ENCODE measurements around the gene AHI1.

Gene AHI1

DNA sequence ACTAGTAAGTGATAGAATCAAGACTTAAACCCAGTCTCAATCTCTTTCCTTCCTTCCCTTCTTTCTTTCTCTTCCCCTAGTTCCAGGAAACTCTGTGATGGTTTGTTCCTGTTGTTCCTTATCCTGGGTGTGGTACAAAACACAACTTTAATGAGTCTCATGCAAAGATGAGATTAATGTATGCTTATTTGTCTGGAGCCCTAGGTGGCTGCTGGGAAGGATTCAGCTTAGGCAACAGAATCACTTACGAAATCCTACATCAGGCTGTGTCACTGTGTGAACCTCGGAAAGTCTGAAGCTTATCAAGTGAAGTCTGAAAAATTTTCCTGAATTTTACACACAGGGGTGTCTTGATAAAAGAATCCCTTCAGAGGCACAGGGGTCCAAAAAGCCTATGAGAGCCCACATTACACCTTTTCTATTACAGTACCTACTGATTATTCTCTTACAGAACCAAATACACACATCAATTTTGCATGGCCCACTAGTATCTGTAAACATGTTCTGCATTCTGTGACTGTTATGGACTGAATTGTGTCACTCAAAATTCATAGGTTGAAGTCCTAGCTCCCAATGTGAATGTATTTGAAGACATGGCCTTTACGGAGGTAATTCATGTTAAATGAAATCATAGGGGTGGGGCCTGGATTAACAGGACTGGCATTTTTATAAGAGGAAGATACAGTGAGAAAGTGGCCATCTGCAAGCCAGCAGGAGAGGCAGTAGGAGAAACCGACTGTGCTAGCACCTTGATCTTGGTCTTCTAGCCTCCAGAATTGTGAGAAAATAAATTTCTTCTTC is 171.7 kb downstream of the AHI1 start:
- H3K9me3 ChIP-seq (ENCODE audit: control insufficient read depth, low read length), result no peaks in the 10 kb centered on the region
- no peak overlapping the region for H3K14ac ChIP-seq (ENCODE audit: low read length in 2 of 2)
- no peaks in the 10 kb centered on the region for H3K27me3 ChIP-seq (ENCODE audit: control insufficient read depth in 1 of 2, insufficient read depth in 1 of 2, low read length in 2 of 2)
- H2AFZ ChIP-seq (ENCODE audit: low read depth, low read length), result no peak overlapping the region
- H2BK120ac ChIP-seq (ENCODE audit: low read depth, low read length), result no peak overlapping the region
- H3K23ac ChIP-seq (ENCODE audit: low read length in 2 of 2), result no peak overlapping the region
- H3K9ac ChIP-seq (ENCODE audit: low read length), result no peak overlapping the region
- H2BK5ac ChIP-seq (ENCODE audit: low read depth, low read length, poor library complexity, severe bottlenecking), result no peak overlapping the region
- no peak overlapping the region for H4K8ac ChIP-seq (ENCODE audit: low read length)
- no peak overlapping the region for H2BK12ac ChIP-seq (ENCODE audit: low read length in 2 of 2)
- no peak overlapping the region for H2AK5ac ChIP-seq (ENCODE audit: low read length, severe bottlenecking)
- H3K4me2 ChIP-seq (ENCODE audit: low read length, poor library complexity, severe bottlenecking), result no peak overlapping the region
- H3K4me3 ChIP-seq (ENCODE audit: insufficient read depth in 1 of 2, low read depth in 1 of 2, low read length in 2 of 2), result no peak overlapping the region
- no peak overlapping the region for H4K91ac ChIP-seq (ENCODE audit: low read length)
- peaks cover 2% of the 10 kb centered on the region for H3K4me1 ChIP-seq (ENCODE audit: control insufficient read depth, insufficient read depth, low read depth, low read length)
- no peak overlapping the region for H3K4ac ChIP-seq (ENCODE audit: low read depth in 1 of 2, low read length in 2 of 2)
- 97% methylated on average over 3 of the region's 4 CpGs for WGBS
- H3K79me1 ChIP-seq (replicated peaks; ENCODE audit: low read length, poor library complexity, severe bottlenecking), result no peaks in the 10 kb centered on the region
- no peak overlapping the region for H3K27ac ChIP-seq (ENCODE audit: low read length, poor library complexity, severe bottlenecking)
- no peak overlapping the region for H3K18ac ChIP-seq (ENCODE audit: low read depth in 1 of 2, low read length in 2 of 2)
- H3K36me3 ChIP-seq (ENCODE audit: control insufficient read depth in 1 of 2, insufficient read depth in 2 of 2, low read depth in 1 of 2, low read length in 2 of 2), result peaks cover 0 to 30% of the 10 kb centered on the region in 2 experiments
- DNase-seq, result peak; percentile 23
- no peak overlapping the region for H2BK15ac ChIP-seq (ENCODE audit: low read depth, poor library complexity, severe bottlenecking)

DNA sequence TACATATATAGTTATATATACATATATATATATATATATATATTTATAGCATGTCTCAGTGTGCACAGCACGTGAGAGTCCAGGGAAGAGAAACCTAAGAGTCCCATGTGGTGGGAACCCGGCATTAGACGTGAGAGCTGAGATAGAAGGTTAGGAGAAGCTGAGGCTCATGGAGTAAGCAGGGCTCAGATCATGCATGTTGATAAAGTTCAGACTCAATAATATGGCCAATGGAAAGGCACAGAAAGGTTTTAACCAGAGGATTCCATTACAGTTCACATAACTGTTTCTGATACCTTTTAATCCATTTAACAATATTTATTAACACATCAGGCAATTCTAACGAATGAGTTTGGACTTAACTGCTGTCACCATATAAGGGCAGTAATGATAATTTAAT is 173.0 kb downstream of the AHI1 start:
- H3K4me1 ChIP-seq (ENCODE audit: control insufficient read depth, insufficient read depth, low read depth, low read length), result no peaks in the 10 kb centered on the region
- no peak overlapping the region for H2BK15ac ChIP-seq (ENCODE audit: low read depth, poor library complexity, severe bottlenecking)
- H3K18ac ChIP-seq (ENCODE audit: low read depth in 1 of 2, low read length in 2 of 2), result no peak overlapping the region
- no peak overlapping the region for H3K23ac ChIP-seq (ENCODE audit: low read length in 2 of 2)
- H3K27ac ChIP-seq (ENCODE audit: low read length, poor library complexity, severe bottlenecking), result no peak overlapping the region
- no peak overlapping the region for H3K4me3 ChIP-seq (ENCODE audit: insufficient read depth in 1 of 2, low read depth in 1 of 2, low read length in 2 of 2)
- H3K9ac ChIP-seq (ENCODE audit: low read length), result no peak overlapping the region
- no peak overlapping the region for H4K8ac ChIP-seq (ENCODE audit: low read length)
- H3K9me3 ChIP-seq (ENCODE audit: control insufficient read depth, low read length), result no peaks in the 10 kb centered on the region
- WGBS, result 97% methylated on average over 3 of the region's 4 CpGs
- no peaks in the 10 kb centered on the region for H3K27me3 ChIP-seq (ENCODE audit: control insufficient read depth in 1 of 2, insufficient read depth in 1 of 2, low read length in 2 of 2)
- no peak overlapping the region for H2AFZ ChIP-seq (ENCODE audit: low read depth, low read length)
- no peak overlapping the region for H3K4ac ChIP-seq (ENCODE audit: low read depth in 1 of 2, low read length in 2 of 2)
- no peak overlapping the region for H2BK12ac ChIP-seq (ENCODE audit: low read length in 2 of 2)
- H3K4me2 ChIP-seq (ENCODE audit: low read length, poor library complexity, severe bottlenecking), result no peak overlapping the region
- no peak overlapping the region for H2BK5ac ChIP-seq (ENCODE audit: low read depth, low read length, poor library complexity, severe bottlenecking)
- peaks cover 0 to 25% of the 10 kb centered on the region in 2 experiments for H3K36me3 ChIP-seq (ENCODE audit: control insufficient read depth in 1 of 2, insufficient read depth in 2 of 2, low read depth in 1 of 2, low read length in 2 of 2)
- H2AK5ac ChIP-seq (ENCODE audit: low read length, severe bottlenecking), result no peak overlapping the region
- H2BK120ac ChIP-seq (ENCODE audit: low read depth, low read length), result no peak overlapping the region
- no peak overlapping the region for H3K14ac ChIP-seq (ENCODE audit: low read length in 2 of 2)
- DNase-seq, result no peak
- no peaks in the 10 kb centered on the region for H3K79me1 ChIP-seq (replicated peaks; ENCODE audit: low read length, poor library complexity, severe bottlenecking)
- no peak overlapping the region for H4K91ac ChIP-seq (ENCODE audit: low read length)

DNA sequence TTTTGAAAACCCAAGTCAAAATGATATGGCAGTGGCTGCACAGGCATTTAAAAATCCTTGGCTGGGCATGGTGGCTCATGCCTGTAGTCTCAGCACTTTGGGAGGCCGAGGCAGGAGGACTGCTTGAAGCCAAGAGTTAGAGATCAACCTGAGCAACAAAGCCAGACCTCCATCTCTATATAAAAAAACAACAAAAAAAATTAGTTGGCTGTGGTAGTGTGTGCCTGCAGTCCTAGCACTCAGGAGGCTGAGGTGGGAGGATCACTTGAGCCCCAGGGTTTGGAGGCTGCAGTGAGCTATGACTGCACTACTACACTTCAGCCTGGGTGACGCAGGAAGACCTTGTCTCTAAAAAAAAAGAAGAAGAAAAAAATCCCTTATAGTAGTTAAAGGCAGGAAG is 173.6 kb downstream of the AHI1 start:
- Histone ChIP-seq H3K27me3 (ENCODE audit: control insufficient read depth in 1 of 2, insufficient read depth in 1 of 2, low read length in 2 of 2) (no peaks in the 10 kb centered on the region), H3K4ac (ENCODE audit: low read depth in 1 of 2, low read length in 2 of 2) (no peak overlapping the region), H3K4me3 (ENCODE audit: insufficient read depth in 1 of 2, low read depth in 1 of 2, low read length in 2 of 2) (no peak overlapping the region), H2BK5ac (ENCODE audit: low read depth, low read length, poor library complexity, severe bottlenecking) (no peak overlapping the region), H4K8ac (ENCODE audit: low read length) (no peak overlapping the region), H3K4me2 (ENCODE audit: low read length, poor library complexity, severe bottlenecking) (no peak overlapping the region), H2BK12ac (ENCODE audit: low read length in 2 of 2) (no peak overlapping the region), H2BK120ac (ENCODE audit: low read depth, low read length) (no peak overlapping the region), H3K18ac (ENCODE audit: low read depth in 1 of 2, low read length in 2 of 2) (no peak overlapping the region), H3K27ac (ENCODE audit: low read length, poor library complexity, severe bottlenecking) (no peak overlapping the region), H3K23ac (ENCODE audit: low read length in 2 of 2) (no peak overlapping the region), H3K9ac (ENCODE audit: low read length) (no peak overlapping the region), H3K9me3 (ENCODE audit: control insufficient read depth, low read length) (no peaks in the 10 kb centered on the region), H3K36me3 (ENCODE audit: control insufficient read depth in 1 of 2, insufficient read depth in 2 of 2, low read depth in 1 of 2, low read length in 2 of 2) (peaks cover 0 to 24% of the 10 kb centered on the region in 2 experiments), H3K14ac (ENCODE audit: low read length in 2 of 2) (no peak overlapping the region), H3K4me1 (ENCODE audit: control insufficient read depth, insufficient read depth, low read depth, low read length) (no peaks in the 10 kb centered on the region), H2AK5ac (ENCODE audit: low read length, severe bottlenecking) (no peak overlapping the region), H4K91ac (ENCODE audit: low read length) (no peak overlapping the region), H2BK15ac (ENCODE audit: low read depth, poor library complexity, severe bottlenecking) (no peak overlapping the region), H2AFZ (ENCODE audit: low read depth, low read length) (no peak overlapping the region), H3K79me1 (replicated peaks; ENCODE audit: low read length, poor library complexity, severe bottlenecking) (no peaks in the 10 kb centered on the region)
- DNase-seq, result no peak
- WGBS, result no CpG with 5 or more reads among the region's 2 CpGs

DNA sequence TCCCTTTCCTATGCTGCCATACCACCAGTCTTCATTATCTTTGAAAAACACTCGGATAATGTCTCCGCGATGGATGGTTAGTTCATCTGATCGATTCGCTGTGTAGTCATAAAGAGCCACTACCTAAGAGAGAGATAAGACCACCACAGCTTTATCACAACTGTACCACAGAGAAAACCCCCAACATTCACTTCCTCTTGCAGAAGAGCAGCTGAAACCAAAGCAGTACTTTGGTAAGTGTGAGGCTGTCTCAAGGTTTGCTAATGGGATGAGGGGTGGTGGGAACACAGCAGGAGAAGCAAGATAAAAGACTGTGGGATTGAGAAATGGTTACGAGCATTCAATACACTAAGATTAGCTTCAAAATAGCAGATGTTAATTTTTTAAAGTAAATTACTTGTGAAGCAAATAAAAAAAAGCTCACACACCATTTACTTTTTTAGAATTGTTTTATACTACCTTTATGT is 174.3 kb downstream of the AHI1 start:
- Histone ChIP-seq H3K4ac (ENCODE audit: low read depth in 1 of 2, low read length in 2 of 2) (no peak overlapping the region), H3K14ac (ENCODE audit: low read length in 2 of 2) (no peak overlapping the region), H3K23ac (ENCODE audit: low read length in 2 of 2) (no peak overlapping the region), H2BK15ac (ENCODE audit: low read depth, poor library complexity, severe bottlenecking) (no peak overlapping the region), H2BK120ac (ENCODE audit: low read depth, low read length) (no peak overlapping the region), H2BK12ac (ENCODE audit: low read length in 2 of 2) (no peak overlapping the region), H4K91ac (ENCODE audit: low read length) (no peak overlapping the region), H3K79me1 (replicated peaks; ENCODE audit: low read length, poor library complexity, severe bottlenecking) (no peaks in the 10 kb centered on the region), H3K4me1 (ENCODE audit: control insufficient read depth, insufficient read depth, low read depth, low read length) (no peaks in the 10 kb centered on the region), H3K18ac (ENCODE audit: low read depth in 1 of 2, low read length in 2 of 2) (no peak overlapping the region), H2AFZ (ENCODE audit: low read depth, low read length) (no peak overlapping the region), H4K8ac (ENCODE audit: low read length) (no peak overlapping the region), H3K9ac (ENCODE audit: low read length) (no peak overlapping the region), H3K27me3 (ENCODE audit: control insufficient read depth in 1 of 2, insufficient read depth in 1 of 2, low read length in 2 of 2) (no peaks in the 10 kb centered on the region), H3K36me3 (ENCODE audit: control insufficient read depth in 1 of 2, insufficient read depth in 2 of 2, low read depth in 1 of 2, low read length in 2 of 2) (peaks cover 0 to 30% of the 10 kb centered on the region in 2 experiments), H2AK5ac (ENCODE audit: low read length, severe bottlenecking) (no peak overlapping the region), H3K9me3 (ENCODE audit: control insufficient read depth, low read length) (no peaks in the 10 kb centered on the region), H3K4me2 (ENCODE audit: low read length, poor library complexity, severe bottlenecking) (no peak overlapping the region), H3K27ac (ENCODE audit: low read length, poor library complexity, severe bottlenecking) (no peak overlapping the region), H3K4me3 (ENCODE audit: insufficient read depth in 1 of 2, low read depth in 1 of 2, low read length in 2 of 2) (no peak overlapping the region), H2BK5ac (ENCODE audit: low read depth, low read length, poor library complexity, severe bottlenecking) (no peak overlapping the region)
- DNase-seq, result no peak
- 57% methylated on average over 5 of the region's 6 CpGs for WGBS

Measured in mesenchymal stem cell (in vitro differentiated cells and primary cell).